Jurkat, Clone E6-1 (cell line): ENCODE results near the gene MAPT.

Source experiments
- DNase-seq: peaks from one replicate; pipeline ENCODE4 v3.0.0-alpha.2; 2011; ENCODE audit warnings: low read depth, low spot score
- H3K4me3 ChIP-seq: 2 replicates; pipeline ENCODE4 v1.5.1; 2011; ENCODE audit warnings: mild to moderate bottlenecking, low read length, control low read depth, moderate library complexity

MAPT gene

GRCh38 chr17:45962221-45962972, 68.0 kb downstream of the MAPT start:
- no peak for DNase-seq
- no peak overlapping the region for H3K4me3 ChIP-seq

DNA sequence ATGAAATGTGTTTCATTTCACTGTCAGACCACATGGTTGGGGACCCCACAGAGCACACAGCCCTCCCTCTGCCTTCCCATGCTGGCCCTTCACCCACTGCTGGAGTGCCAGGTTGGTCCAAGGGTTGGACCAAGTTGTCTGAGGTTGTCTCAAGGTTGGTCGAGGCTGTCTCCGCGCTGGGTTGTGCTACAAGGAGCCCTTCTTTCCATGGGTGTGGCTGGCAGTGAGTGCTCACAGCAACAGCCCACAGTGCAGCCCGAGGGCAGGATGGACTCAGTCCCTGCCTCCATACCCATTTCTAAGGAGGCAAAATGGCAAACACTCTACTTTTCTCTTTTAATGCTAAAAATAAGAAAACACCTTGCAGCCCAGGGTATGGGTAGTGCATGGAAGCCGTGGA, 68.9 kb downstream of the MAPT start:
- no peak overlapping the region for H3K4me3 ChIP-seq

DNA sequence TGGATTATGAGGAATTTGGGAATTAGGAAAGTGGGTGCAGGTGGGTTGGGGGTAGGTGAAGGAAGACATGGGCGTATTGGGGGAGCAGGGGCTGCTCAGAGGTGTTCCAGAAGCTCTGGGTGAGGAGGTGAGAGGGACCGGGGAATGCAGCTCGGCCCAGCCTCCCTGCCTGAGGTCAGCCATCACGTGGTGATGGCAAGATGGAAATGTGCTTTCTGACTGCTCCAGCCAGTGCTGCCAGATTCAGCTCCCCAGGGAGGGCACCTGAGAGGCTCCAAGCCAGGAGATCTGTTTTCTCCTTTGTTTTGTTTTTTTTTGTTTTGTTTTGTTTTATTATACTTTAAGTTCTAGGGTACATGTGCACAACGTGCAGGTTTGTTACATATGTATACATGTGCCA, 69.5 kb downstream of the MAPT start:
- no peak overlapping the region for H3K4me3 ChIP-seq
- DNase-seq = no peak

More for the DNA sequence above, 68.9 kb downstream of the MAPT start:
- no peak for DNase-seq

GRCh38 chr17:45964634-45965033, 70.3 kb downstream of the MAPT start:
- H3K4me3 ChIP-seq = no peak overlapping the region
- DNase-seq = no peak

GRCh38 chr17:45965812-45966211, 71.5 kb downstream of the MAPT start:
- no peak overlapping the region for H3K4me3 ChIP-seq
- DNase-seq = no peak

DNA sequence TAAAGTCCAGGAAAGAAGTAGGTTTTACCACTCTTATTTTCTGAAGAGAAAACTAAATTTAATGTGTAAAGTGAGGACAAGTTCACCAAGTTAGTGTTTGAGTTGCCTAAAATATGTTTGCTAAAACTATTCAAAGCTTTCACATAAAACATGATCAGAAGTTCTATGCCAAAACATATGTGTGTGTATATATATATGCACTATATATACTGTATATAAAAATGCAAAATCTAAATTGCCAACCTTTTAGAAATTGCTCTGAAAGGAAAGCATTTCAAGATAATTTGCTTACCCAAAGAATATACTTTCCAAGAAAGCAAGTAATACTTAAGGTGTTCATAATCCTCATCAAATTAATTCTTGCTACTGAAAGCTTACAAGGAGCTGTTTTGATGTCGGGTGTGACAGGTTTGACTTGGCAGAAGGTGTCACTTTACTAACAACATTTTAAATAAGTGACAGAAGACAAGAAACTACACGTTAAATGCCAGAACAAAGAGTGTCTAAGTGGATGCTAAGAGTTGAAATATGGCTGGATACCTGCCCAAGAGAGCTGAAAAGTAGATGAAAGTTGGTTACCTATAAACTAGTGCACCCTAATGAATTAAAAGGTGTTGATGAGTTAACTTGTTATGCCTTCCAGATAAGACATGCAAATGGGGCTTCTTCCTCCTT, 72.4 kb downstream of the MAPT start:
- no peak overlapping the region for H3K4me3 ChIP-seq
- no peak for DNase-seq

DNA sequence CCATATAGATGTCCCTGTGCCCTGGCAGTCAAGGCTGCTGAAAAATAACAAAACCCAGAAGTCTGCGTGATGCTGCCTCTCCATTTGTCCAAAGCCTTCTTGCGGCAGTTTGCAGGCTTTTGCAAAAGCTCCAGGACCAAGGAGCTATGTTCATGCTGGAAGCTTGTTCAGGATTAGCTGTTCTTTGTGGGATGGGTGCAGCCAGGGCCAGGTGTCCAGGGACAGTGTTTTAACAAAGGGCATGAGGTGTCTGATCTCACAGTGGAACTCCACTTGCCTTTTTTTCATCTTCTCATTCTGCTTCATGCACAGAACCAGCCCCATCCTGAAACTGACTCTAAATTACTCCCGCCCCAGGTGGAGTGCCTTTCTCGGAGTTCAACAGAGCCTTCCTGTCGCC, 73.0 kb downstream of the MAPT start:
- DNase-seq = no peak
- no peak overlapping the region for H3K4me3 ChIP-seq

DNA sequence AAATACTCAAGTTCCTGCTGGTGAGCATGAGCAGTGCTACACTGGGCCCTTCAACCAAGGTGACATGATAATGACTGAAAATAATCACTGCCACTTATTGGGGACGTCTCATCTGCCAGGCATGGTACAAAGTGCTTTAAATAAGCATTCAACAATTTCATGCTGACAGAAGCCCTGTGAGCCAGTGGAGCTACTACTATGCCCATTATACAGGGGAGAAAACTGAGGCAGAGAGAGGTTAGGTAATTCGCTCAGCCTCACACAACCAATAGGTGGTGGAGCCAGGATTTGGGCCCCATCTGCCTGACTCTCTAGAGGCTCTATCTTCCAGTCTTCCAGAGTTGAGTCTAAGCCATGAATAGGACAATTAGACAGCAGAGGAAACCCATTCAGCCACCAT, 74.4 kb downstream of the MAPT start:
- no peak overlapping the region for H3K4me3 ChIP-seq
- no peak for DNase-seq

GRCh38 chr17:45969726-45970125, 75.4 kb downstream of the MAPT start:
- H3K4me3 ChIP-seq = no peak overlapping the region
- DNase-seq = no peak

DNA sequence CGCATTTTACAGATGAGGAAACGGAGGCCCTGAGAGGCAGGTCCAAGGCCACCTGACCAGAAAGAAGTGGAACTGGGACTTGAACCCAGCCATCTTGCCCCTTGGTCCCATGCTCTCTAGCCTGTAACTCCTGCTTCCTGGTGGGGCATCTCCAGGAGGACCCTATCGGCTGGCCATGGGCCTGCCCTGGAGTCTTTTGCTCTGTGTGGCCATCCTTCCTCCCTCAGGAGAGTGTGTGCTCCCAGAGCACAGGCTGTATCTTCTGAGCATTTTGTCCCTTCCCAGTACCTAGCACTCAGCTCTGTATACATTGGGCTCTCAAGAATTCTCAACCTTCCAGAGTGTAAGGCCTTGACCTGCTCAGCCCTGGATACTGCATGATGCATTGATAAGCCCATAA, 76.3 kb downstream of the MAPT start:
- H3K4me3 ChIP-seq = no peak overlapping the region
- no peak for DNase-seq

DNA sequence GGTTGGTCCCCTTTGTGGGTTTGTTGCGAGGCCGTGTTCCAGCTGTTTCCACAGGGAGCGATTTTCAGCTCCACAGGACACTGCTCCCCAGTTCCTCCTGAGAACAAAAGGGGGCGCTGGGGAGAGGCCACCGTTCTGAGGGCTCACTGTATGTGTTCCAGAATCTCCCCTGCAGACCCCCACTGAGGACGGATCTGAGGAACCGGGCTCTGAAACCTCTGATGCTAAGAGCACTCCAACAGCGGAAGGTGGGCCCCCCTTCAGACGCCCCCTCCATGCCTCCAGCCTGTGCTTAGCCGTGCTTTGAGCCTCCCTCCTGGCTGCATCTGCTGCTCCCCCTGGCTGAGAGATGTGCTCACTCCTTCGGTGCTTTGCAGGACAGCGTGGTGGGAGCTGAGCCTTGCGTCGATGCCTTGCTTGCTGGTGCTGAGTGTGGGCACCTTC, 77.4 kb downstream of the MAPT start:
- no peak for DNase-seq
- H3K4me3 ChIP-seq = no peak overlapping the region

GRCh38 chr17:45972531-45972930, 78.2 kb downstream of the MAPT start:
- DNase-seq = no peak
- no peak overlapping the region for H3K4me3 ChIP-seq

DNA sequence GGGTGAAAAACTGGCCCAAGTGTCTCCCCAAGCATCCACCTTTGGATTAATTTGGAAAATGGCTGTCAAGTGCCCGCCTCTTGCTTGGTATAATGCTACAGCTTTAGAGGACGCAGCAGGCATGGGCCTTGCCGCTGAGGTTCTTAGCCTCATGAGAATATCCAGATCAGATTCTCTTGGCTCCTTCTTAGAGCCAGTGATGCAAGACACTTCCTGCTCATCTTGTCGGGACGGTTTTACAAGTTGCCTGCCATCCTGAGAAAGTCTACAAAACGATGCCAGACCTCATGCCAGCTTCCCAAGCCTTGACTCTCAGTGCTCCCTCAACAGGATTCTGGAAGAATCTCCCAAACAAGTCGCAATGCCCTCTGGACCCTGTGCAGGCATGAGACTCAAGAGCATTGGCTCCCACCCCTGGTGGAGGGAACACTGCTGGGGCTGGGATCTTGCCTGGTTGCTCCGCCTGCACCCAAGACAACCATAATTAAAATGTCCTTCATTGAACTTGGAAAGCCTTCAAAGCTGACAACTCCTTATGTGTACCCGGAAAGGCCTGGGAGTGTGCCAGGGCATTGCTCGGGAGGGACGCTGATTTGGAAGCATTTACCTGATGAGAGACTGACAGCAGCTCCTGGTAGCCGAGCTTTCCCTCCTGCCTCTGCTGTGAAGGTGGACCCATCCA, 78.9 kb downstream of the MAPT start:
- no peak for DNase-seq
- H3K4me3 ChIP-seq = no peak overlapping the region

GRCh38 chr17:45973946-45974859, 79.8 kb downstream of the MAPT start:
- no peak for DNase-seq
- no peak overlapping the region for H3K4me3 ChIP-seq

GRCh38 chr17:45974916-45975630, 80.7 kb downstream of the MAPT start:
- no peak overlapping the region for H3K4me3 ChIP-seq
- DNase-seq = no peak

DNA sequence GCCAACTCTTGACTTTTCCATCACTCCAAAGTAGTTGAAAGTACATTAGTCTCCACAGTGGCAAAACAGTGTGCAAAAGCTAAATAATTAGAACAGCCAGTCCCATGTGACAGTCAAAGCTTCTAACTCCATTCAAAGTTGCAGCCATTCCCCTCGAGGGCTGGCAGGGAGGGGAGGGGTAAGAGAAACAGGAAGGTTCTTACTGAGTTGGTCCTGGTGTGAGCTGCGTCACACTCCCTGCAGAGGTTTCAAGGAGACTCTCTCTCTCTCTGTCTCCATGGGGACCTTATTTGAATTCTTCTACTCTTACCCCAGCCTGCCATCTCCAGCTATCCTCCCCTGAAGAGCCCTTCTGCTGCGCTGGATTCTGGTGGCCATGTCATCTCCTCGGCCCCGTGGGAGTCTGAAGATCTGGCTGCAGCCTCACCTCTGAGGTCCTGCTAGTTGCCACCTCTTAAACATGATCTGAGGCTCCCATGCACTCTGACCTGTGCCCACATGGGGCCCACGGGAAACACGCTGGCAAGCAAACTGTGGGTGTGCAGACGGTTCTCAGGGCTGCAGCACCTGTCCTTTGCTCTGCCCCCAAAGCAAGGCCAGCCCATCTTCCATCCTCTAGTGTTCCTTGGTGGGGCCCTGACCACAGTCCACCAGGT, 81.4 kb downstream of the MAPT start:
- H3K4me3 ChIP-seq = no peak overlapping the region
- no peak for DNase-seq

GRCh38 chr17:45976391-45976754, 82.0 kb downstream of the MAPT start:
- DNase-seq = no peak
- H3K4me3 ChIP-seq = no peak overlapping the region

GRCh38 chr17:45976755-45977505, 82.6 kb downstream of the MAPT start:
- no peak for DNase-seq
- H3K4me3 ChIP-seq = no peak overlapping the region
